GM23338 (cell line): ENCODE results near the gene BCHE.
A peak's percentile ranks its signal among the peaks of the same experiment; 100 is the strongest.

ENCODE experiments used
- CTCF ChIP-seq, 2 experiments: fragments of 200-600 bp in 1 of 2; sonication (generic) in 1 of 2; conservative IDR thresholded peaks; 2 replicates each; pipeline versions ENCODE4 v1.5.1 to v1.6.1; 2016 to 2017; ENCODE audit warnings: antibody characterized with exemption in 2 of 2, low read depth in 2 of 2, mild to moderate bottlenecking in 2 of 2, moderate library complexity in 1 of 2
- EZH2 ChIP-seq: fragments of 200-600 bp; sonication (generic); IDR thresholded peaks from one replicate; pipeline ENCODE4 v1.8.0; 2017; ENCODE audit warnings: antibody characterized with exemption, mild to moderate bottlenecking, low read depth; ENCODE audit not compliant: unreplicated experiment

- TF ChIP-seq CTCF (conservative IDR thresholded peaks at IDR 0.05; ENCODE audit: low read depth in 2 of 2) = peak; percentile 35 to 50
- TF ChIP-seq EZH2 = no peak
These were observed 37.7 kb upstream of the BCHE start for GRCh38 chr3:165874663-165875489.
